ENCODE data around the gene VCY1B.
"Not testable (repeated sequence)": the region's sequence is repeated elsewhere in the genome, so short reads cannot be mapped to it uniquely, and the experiment has no call there.

Gene VCY1B

GRCh38 chrY:14055927-14056326 lies at the start of gene VCY1B:
VCY1B (plus strand) TSS chrY:14056227; CDS start chrY:14056290, 63 bp downstream.
- DNase-seq (ENCODE audit: low read depth in 2 of 2) = not testable (repeated sequence)

DNA sequence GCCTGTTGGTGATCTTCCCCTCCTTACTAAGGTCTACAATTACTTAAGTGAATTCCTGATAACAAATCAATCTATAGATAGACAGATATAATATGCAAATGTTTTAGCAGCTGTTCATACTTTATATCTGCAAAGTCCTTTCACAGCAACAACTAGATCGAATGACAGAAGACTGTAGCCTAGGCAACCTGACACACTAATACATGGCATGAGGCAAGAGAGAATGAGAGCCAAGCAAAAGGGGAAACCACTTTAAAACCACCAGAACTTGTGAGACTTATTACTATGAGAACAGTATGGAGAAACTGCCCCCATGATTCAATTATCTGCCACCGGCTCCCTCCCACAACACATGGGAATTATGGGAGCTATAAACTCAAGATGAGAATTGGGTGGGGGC lies 44.1 kb upstream of the VCY1B start:
- not testable (repeated sequence) for DNase-seq (ENCODE audit: low read depth in 2 of 2)

DNA sequence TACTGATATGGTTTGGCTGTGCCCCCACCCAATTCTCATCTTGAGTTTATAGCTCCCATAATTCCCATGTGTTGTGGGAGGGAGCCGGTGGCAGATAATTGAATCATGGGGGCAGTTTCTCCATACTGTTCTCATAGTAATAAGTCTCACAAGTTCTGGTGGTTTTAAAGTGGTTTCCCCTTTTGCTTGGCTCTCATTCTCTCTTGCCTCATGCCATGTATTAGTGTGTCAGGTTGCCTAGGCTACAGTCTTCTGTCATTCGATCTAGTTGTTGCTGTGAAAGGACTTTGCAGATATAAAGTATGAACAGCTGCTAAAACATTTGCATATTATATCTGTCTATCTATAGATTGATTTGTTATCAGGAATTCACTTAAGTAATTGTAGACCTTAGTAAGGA lies 25.6 kb upstream of the VCY1B start:
- not testable (repeated sequence) for DNase-seq (ENCODE audit: low read depth in 2 of 2)

GRCh38 chrY:14085877-14086276 lies 29.9 kb downstream of the VCY1B start:
- no peak for DNase-seq (ENCODE audit: low read depth in 2 of 2)
